Measurements from ENCODE around the gene CUEDC1. TPM values are rescaled to one million over a fixed set of nuclear protein-coding genes. Genes with fewer than 3 reads are reported as not detected.

CUEDC1 gene
- total and polyA plus RNA-seq, 2 of the 4 experiments (the other 2 are of a cell fraction), result 4.1 to 21.2 TPM

DNA sequence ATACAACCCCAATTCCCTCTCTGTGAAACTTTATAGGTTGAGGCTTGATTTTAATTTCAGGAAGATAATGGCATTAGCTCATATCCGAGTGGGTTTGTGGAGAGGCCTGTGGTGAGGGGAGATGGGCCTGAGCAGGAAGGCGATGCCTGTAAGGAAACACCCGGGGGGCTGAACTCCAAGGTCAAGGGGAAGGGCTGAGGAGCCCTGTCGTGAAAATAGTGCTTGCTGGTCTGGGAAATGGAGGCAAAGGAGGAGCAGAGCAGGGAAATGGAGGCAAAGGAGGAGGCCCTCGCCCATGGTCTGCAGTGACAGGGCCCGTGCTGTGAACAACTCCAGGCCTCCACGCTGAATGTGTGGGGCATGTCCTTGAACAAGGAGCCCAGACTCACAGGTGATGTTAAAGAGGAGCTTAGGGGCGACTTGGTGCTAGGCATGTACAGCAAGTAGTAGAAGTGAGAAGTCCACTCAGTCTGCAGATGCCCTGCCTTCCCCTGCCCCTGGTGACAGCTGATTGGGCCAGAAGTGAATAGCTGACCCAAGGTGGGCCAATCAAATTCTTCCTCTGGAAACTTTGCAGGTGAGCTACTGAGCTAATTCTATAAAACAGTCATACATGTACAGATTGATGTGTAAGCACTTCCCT is 143.5 kb downstream of the CUEDC1 start:
- ChIA-PET CTCF (interaction anchor here (0.9 kb wide), 2 partner anchors 8 to 15 kb away, joined by 3 read pairs; no protein-coding TSS in a partner anchor), POLR2A (ENCODE audit: unreplicated experiment) (no interaction called here)
- Histone ChIP-seq H3K36me3 (ENCODE audit: control insufficient read depth, insufficient read depth, low read length) (no peaks in the 10 kb centered on the region), H3K27ac (ENCODE audit: insufficient read depth, low read length) (no peak overlapping the region), H3K4me3 (ENCODE audit: insufficient read depth, low read depth, low read length) (no peak overlapping the region), H3K4ac (ENCODE audit: low read depth, low read length) (no peak overlapping the region), H3K27me3 (ENCODE audit: control insufficient read depth, insufficient read depth, low read length) (peaks cover 21% of the 10 kb centered on the region), H2BK15ac (ENCODE audit: low read depth, low read length) (no peak overlapping the region), H2BK120ac (ENCODE audit: low read depth, low read length) (no peak overlapping the region), H4K5ac (ENCODE audit: low read depth, low read length) (no peak overlapping the region), H2AK5ac (ENCODE audit: low read depth, low read length) (no peak overlapping the region), H3K4me1 (ENCODE audit: control insufficient read depth, insufficient read depth, low read length) (no peaks in the 10 kb centered on the region), H3K23ac (ENCODE audit: low read depth, low read length) (no peak overlapping the region), H3K56ac (ENCODE audit: extremely low read depth, insufficient read depth, low read length) (no peak overlapping the region), H4K8ac (ENCODE audit: low read depth in 2 of 2, low read length in 2 of 2) (no peak overlapping the region), H3K18ac (ENCODE audit: low read depth, low read length) (no peak overlapping the region), H3K4me2 (ENCODE audit: low read depth, low read length) (no peak overlapping the region), H2BK5ac (ENCODE audit: low read depth, low read length, poor library complexity, severe bottlenecking) (no peak overlapping the region), H3K9ac (ENCODE audit: low read depth, low read length) (no peak overlapping the region), H3K79me1 (ENCODE audit: low read depth in 1 of 2, low read length in 2 of 2) (no peaks in the 10 kb centered on the region), H2AFZ (replicated peaks; ENCODE audit: low read length, poor library complexity) (no peak overlapping the region), H4K20me1 (ENCODE audit: insufficient read depth, low read length) (no peaks in the 10 kb centered on the region), H3K9me3 (ENCODE audit: control insufficient read depth, insufficient read depth, low read length) (no peaks in the 10 kb centered on the region), H3K9me1 (ENCODE audit: insufficient read depth, low read length) (no peaks in the 10 kb centered on the region; the same call in 1 of the 2 replicates), H2BK20ac (ENCODE audit: low read depth, low read length) (no peak overlapping the region), H2AK9ac (replicated peaks; ENCODE audit: low read depth, low read length, poor library complexity) (no peak overlapping the region), H4K91ac (ENCODE audit: insufficient read depth, low read depth, low read length) (no peak overlapping the region), H3K14ac (replicated peaks; ENCODE audit: low read depth, low read length) (no peak overlapping the region)
- no peak for ATAC-seq (ENCODE audit: low read depth)
- WGBS, 2 experiments (ENCODE audit: extremely low coverage in 2 of 2, insufficient read length in 1 of 2), result 63% methylated on average over 4 of the region's 8 CpGs; no CpG with 5 or more reads in 1 of the 2 experiments
- intact Hi-C loops (cut with micrococcal nuclease), result no loop called here
- dilution Hi-C loops (cut with HindIII; ENCODE audit: low sequenced_read_pairs, unreplicated experiment), result no loop called here
- no TSS peak for BruUV-seq (replicated peaks)
- no peak for DNase-seq
- in situ Hi-C loops (cut with MboI; ENCODE audit: low sequenced_read_pairs), result loop anchor here (25.0 kb wide), 1 partner anchor 1999 kb away; no protein-coding TSS in a partner anchor
- TF ChIP-seq, protein P1, sequence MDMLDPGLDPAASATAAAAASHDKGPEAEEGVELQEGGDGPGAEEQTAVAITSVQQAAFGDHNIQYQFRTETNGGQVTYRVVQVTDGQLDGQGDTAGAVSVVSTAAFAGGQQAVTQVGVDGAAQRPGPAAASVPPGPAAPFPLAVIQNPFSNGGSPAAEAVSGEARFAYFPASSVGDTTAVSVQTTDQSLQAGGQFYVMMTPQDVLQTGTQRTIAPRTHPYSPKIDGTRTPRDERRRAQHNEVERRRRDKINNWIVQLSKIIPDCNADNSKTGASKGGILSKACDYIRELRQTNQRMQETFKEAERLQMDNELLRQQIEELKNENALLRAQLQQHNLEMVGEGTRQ (IDR thresholded peaks at IDR 0.05; ENCODE audit: low read depth, low read length), result no peak
- no peak for TF ChIP-seq SMC3 (IDR thresholded peaks at IDR 0.05; ENCODE audit: low read depth, low read length)
- no peak for TF ChIP-seq POLR2A (IDR thresholded peaks at IDR 0.05; ENCODE audit: low read depth, low read length)
- no peak for TF ChIP-seq CHD1 (IDR thresholded peaks at IDR 0.05; ENCODE audit: low read depth, low read length)
- TF ChIP-seq NFE2L2 (IDR thresholded peaks at IDR 0.05; ENCODE audit: low read depth, low read length), result no peak
- no peak for TF ChIP-seq RAD21 (IDR thresholded peaks at IDR 0.05; ENCODE audit: low read length)

Small RNA genes lying within 50 kb of the gene (microRNA-seq; reads per million reads assigned to microRNA genes)
- gene AC015813.4 (ENCODE audit: insufficient read depth, insufficient read length), result not detected

Small RNA genes lying within 50 kb of the gene (small RNA-seq; reads per million reads assigned to genes)
- gene AC015813.4, result 0 reads per million in 5 experiments

Other genes starting within 250 kb of the CUEDC1 start
- gene CCDC182, start 210.1 kb downstream of the CUEDC1 start, total RNA-seq (2012; rRNA removed), result not detected in 2 replicates
- gene CCDC182, start 210.1 kb downstream of the CUEDC1 start, polyA plus RNA-seq (2012; rRNA removed), result not detected in 2 replicates
- gene MRPS23, start 105.4 kb downstream of the CUEDC1 start, total RNA-seq (2012; rRNA removed), result 37.3 and 41.7 TPM in 2 replicates
- 22.1 and 23.5 TPM in 2 replicates for gene MRPS23, start 105.4 kb downstream of the CUEDC1 start, polyA plus RNA-seq (2012; rRNA removed)
- gene VEZF1, start 32.8 kb upstream of the CUEDC1 start, total RNA-seq (2012; rRNA removed), result 40.3 and 42.1 TPM in 2 replicates
- 21.1 and 22.4 TPM in 2 replicates for gene VEZF1, start 32.8 kb upstream of the CUEDC1 start, polyA plus RNA-seq (2012; rRNA removed)
- 357 and 513 TPM in 2 replicates for gene SRSF1, start 51.8 kb upstream of the CUEDC1 start, total RNA-seq (2012; rRNA removed)
- gene SRSF1, start 51.8 kb upstream of the CUEDC1 start, polyA plus RNA-seq (2012; rRNA removed), result 155 and 190 TPM in 2 replicates
- gene DYNLL2, start 128.0 kb upstream of the CUEDC1 start, total RNA-seq (2012; rRNA removed), result 9.1 and 12.8 TPM in 2 replicates
- gene DYNLL2, start 128.0 kb upstream of the CUEDC1 start, polyA plus RNA-seq (2012; rRNA removed), result 11.9 and 14.2 TPM in 2 replicates
- gene OR4D1, start 193.0 kb upstream of the CUEDC1 start, total RNA-seq (2012; rRNA removed), result not detected in 2 replicates
- gene OR4D1, start 193.0 kb upstream of the CUEDC1 start, polyA plus RNA-seq (2012; rRNA removed), result not detected in 2 replicates
- gene OR4D2, start 211.6 kb upstream of the CUEDC1 start, total RNA-seq (2012; rRNA removed), result not detected in 2 replicates
- gene OR4D2, start 211.6 kb upstream of the CUEDC1 start, polyA plus RNA-seq (2012; rRNA removed), result not detected in 2 replicates
- gene EPX, start 237.3 kb upstream of the CUEDC1 start, total RNA-seq (2012; rRNA removed), result not detected in 2 replicates
- gene EPX, start 237.3 kb upstream of the CUEDC1 start, polyA plus RNA-seq (2012; rRNA removed), result not detected in 2 replicates

All from IMR-90 (cell line).